ENCODE data around the gene NAA38.

The NAA38 gene

DNA sequence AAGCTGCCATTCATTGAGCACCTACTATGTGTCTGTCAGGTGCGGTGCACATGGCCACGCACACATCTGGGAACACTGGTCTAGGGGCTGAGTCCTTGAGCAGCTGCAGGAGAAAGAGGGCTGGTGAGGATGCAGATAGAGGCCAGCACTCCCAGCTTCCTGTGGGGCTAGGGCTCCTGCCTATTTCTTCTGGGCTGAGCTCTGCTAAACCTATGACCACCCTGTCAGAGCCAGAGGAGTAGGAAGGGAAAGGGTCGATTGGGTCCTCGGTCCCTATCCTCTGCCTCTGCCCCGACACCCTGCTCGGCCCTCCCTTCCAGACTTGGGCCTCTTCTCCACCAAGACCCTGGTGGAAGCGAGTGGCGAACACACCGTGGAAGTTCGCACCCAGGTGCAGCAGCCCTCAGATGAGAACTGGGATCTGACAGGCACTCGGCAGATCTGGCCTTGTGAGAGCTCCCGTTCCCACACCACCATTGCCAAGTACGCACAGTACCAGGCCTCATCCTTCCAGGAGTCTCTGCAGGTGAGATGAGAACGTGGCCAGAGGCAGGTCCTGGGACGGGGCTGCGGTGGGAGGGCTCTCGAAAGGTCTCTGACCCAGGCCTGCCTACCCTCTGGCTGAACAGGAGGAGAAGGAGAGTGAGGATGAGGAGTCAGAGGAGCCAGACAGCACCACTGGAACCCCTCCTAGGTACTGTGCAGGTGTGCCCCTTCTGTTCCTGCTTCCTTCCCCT is 6.5 kb downstream of the NAA38 start:
- TF ChIP-seq EZH2 (IDR thresholded peaks at IDR 0.05; ENCODE audit: borderline replicate concordance, low read depth, low read length, severe bottlenecking), result no peak
- TF ChIP-seq, protein P1, sequence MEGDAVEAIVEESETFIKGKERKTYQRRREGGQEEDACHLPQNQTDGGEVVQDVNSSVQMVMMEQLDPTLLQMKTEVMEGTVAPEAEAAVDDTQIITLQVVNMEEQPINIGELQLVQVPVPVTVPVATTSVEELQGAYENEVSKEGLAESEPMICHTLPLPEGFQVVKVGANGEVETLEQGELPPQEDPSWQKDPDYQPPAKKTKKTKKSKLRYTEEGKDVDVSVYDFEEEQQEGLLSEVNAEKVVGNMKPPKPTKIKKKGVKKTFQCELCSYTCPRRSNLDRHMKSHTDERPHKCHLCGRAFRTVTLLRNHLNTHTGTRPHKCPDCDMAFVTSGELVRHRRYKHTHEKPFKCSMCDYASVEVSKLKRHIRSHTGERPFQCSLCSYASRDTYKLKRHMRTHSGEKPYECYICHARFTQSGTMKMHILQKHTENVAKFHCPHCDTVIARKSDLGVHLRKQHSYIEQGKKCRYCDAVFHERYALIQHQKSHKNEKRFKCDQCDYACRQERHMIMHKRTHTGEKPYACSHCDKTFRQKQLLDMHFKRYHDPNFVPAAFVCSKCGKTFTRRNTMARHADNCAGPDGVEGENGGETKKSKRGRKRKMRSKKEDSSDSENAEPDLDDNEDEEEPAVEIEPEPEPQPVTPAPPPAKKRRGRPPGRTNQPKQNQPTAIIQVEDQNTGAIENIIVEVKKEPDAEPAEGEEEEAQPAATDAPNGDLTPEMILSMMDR (IDR thresholded peaks at IDR 0.05; ENCODE audit: borderline replicate concordance, extremely low read depth, low read length, poor library complexity, severe bottlenecking), result no peak
- H2AFZ ChIP-seq (ENCODE audit: low read depth, low read length), result peak overlapping the region; percentile 37; the same call in 1 of the 2 replicates
- DNase-seq (no peak), ATAC-seq (ENCODE audit: insufficient read depth, low read depth) (no peak)
- no peak overlapping the region for H3K9ac ChIP-seq (ENCODE audit: low read depth, low read length)
- peaks cover 9% of the 10 kb centered on the region; the same call in 1 of the 2 replicates for H4K20me1 ChIP-seq (ENCODE audit: insufficient read depth, low read length)
- H3K36me3 ChIP-seq (ENCODE audit: insufficient read depth, low read length), result peaks cover 42% of the 10 kb centered on the region; the same call in 1 of the 2 replicates
- H3K79me2 ChIP-seq (ENCODE audit: insufficient read depth, low read length), result peaks cover 6% of the 10 kb centered on the region
- peak overlapping the region; percentile 62 for H3K4me2 ChIP-seq (ENCODE audit: insufficient read depth, low read length)
- peak overlapping the region in 1 of 2 experiments; percentile 47; a peak in 1 of 4 replicates for H3K4me3 ChIP-seq (ENCODE audit: low read depth in 1 of 2, low read length in 2 of 2)
- no peak overlapping the region for H3K27ac ChIP-seq (ENCODE audit: low read length)
- H3K4me1 ChIP-seq (ENCODE audit: insufficient read depth, low read length), result peaks cover 25% of the 10 kb centered on the region
- no peaks in the 10 kb centered on the region for H3K27me3 ChIP-seq (ENCODE audit: insufficient read depth, low read length, poor library complexity)
- no peaks in the 10 kb centered on the region for H3K9me3 ChIP-seq (ENCODE audit: insufficient read depth, low read length, severe bottlenecking)

DNA sequence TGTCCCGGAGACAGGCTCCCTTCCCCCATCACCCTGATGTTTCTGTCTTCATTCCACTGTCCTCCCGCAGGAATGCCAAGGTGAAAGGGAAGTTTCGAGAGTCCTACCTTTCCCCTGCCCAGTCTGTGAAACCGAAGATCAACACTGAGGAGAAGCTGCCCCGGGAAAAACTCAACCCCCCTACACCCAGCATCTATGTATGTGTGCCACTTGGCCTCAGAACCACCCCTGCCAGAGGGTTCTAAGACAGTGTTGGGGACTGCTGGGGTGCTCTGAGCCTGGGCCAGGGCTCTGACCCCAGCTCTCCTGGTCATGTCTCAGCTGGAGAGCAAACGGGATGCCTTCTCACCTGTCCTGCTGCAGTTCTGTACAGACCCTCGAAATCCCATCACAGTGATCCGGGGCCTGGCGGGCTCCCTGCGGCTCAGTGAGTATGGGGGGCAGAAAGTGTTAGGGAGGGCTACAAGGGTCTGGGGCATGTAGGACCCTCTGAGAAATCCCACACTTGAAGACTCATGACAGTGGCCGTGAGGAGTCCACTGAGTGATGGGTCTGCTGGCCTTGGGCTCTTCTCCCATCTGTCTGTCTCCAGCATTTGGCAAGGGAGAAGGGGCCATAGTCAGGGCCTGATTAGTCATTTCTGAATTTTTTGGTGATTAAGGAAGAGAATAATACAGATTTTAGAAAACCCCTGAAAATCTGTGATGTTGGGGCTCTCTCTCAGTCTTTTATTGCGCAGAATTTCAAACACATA is 7.4 kb downstream of the NAA38 start:
- H3K4me2 ChIP-seq (ENCODE audit: insufficient read depth, low read length), result no peak overlapping the region
- H2AFZ ChIP-seq (ENCODE audit: low read depth, low read length), result no peak overlapping the region
- H3K79me2 ChIP-seq (ENCODE audit: insufficient read depth, low read length), result no peaks in the 10 kb centered on the region; the same call in 1 of the 2 replicates
- ATAC-seq (ENCODE audit: insufficient read depth, low read depth) (no peak), DNase-seq (no peak)
- TF ChIP-seq, protein P1 (IDR thresholded peaks at IDR 0.05; ENCODE audit: borderline replicate concordance, extremely low read depth, low read length, poor library complexity, severe bottlenecking), result no peak
- no peak for TF ChIP-seq EZH2 (IDR thresholded peaks at IDR 0.05; ENCODE audit: borderline replicate concordance, low read depth, low read length, severe bottlenecking)
- H4K20me1 ChIP-seq (ENCODE audit: insufficient read depth, low read length), result peaks cover 14% of the 10 kb centered on the region; the same call in 1 of the 2 replicates
- no peaks in the 10 kb centered on the region for H3K9me3 ChIP-seq (ENCODE audit: insufficient read depth, low read length, severe bottlenecking)
- H3K4me1 ChIP-seq (ENCODE audit: insufficient read depth, low read length), result peaks cover 24% of the 10 kb centered on the region
- H3K4me3 ChIP-seq (ENCODE audit: low read depth in 1 of 2, low read length in 2 of 2), result no peak overlapping the region
- peaks cover 44% of the 10 kb centered on the region; the same call in 1 of the 2 replicates for H3K36me3 ChIP-seq (ENCODE audit: insufficient read depth, low read length)
- H3K9ac ChIP-seq (ENCODE audit: low read depth, low read length), result no peak overlapping the region
- H3K27me3 ChIP-seq (ENCODE audit: insufficient read depth, low read length, poor library complexity), result no peaks in the 10 kb centered on the region
- no peak overlapping the region for H3K27ac ChIP-seq (ENCODE audit: low read length)

DNA sequence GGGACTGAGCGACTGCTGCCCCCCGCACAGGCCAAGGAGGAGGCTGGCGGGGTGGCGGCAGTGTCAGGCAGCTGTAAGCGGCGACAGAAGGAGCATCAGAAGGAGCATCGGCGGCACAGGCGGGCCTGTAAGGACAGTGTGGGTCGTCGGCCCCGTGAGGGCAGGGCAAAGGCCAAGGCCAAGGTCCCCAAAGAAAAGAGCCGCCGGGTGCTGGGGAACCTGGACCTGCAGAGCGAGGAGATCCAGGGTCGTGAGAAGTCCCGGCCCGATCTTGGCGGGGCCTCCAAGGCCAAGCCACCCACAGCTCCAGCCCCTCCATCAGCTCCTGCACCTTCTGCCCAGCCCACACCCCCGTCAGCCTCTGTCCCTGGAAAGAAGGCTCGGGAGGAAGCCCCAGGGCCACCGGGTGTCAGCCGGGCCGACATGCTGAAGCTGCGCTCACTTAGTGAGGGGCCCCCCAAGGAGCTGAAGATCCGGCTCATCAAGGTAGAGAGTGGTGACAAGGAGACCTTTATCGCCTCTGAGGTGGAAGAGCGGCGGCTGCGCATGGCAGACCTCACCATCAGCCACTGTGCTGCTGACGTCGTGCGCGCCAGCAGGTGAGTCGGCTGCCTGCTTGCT is 8.1 kb downstream of the NAA38 start:
- H3K36me3 ChIP-seq (ENCODE audit: insufficient read depth, low read length), result peaks cover 44% of the 10 kb centered on the region; the same call in 1 of the 2 replicates
- H4K20me1 ChIP-seq (ENCODE audit: insufficient read depth, low read length), result peaks cover 15% of the 10 kb centered on the region; the same call in 1 of the 2 replicates
- TF ChIP-seq, protein P1 (IDR thresholded peaks at IDR 0.05; ENCODE audit: borderline replicate concordance, extremely low read depth, low read length, poor library complexity, severe bottlenecking), result no peak
- TF ChIP-seq EZH2 (IDR thresholded peaks at IDR 0.05; ENCODE audit: borderline replicate concordance, low read depth, low read length, severe bottlenecking), result no peak
- ATAC-seq (ENCODE audit: insufficient read depth, low read depth), result no peak
- DNase-seq, result no peak
- H3K4me1 ChIP-seq (ENCODE audit: insufficient read depth, low read length), result peaks cover 30% of the 10 kb centered on the region
- H2AFZ ChIP-seq (ENCODE audit: low read depth, low read length), result no peak overlapping the region
- H3K27me3 ChIP-seq (ENCODE audit: insufficient read depth, low read length, poor library complexity), result no peaks in the 10 kb centered on the region
- no peak overlapping the region for H3K4me3 ChIP-seq (ENCODE audit: low read depth in 1 of 2, low read length in 2 of 2)
- H3K9me3 ChIP-seq (ENCODE audit: insufficient read depth, low read length, severe bottlenecking), result no peaks in the 10 kb centered on the region
- H3K27ac ChIP-seq (ENCODE audit: low read length), result no peak overlapping the region
- no peak overlapping the region for H3K9ac ChIP-seq (ENCODE audit: low read depth, low read length)
- H3K79me2 ChIP-seq (ENCODE audit: insufficient read depth, low read length), result no peaks in the 10 kb centered on the region; the same call in 1 of the 2 replicates
- H3K4me2 ChIP-seq (ENCODE audit: insufficient read depth, low read length), result no peak overlapping the region
